HL-60 (cell line): ENCODE results near the gene MEF2C.
A peak's percentile ranks its signal among the peaks of the same experiment; 100 is the strongest.

Experiments
- DNase-seq, 2 experiments: peaks; one replicate each; pipeline ENCODE4 v3.0.0-alpha.2; 2010 to 2020; ENCODE audit warnings: low read depth in 1 of 2, low spot score in 1 of 2
- H3K27ac ChIP-seq: fragments of 250-450 bp; sonication (Bioruptor Pico); replicated peaks from 2 replicates; pipeline ENCODE4 v1.5.1; 2020; ENCODE audit warnings: mild to moderate bottlenecking, moderate library complexity
- H3K27me3 ChIP-seq: fragments of 250-450 bp; sonication (Bioruptor Pico); 2 replicates; pipeline ENCODE4 v1.5.1; 2021; ENCODE audit warnings: mild to moderate bottlenecking, moderate library complexity; ENCODE audit not compliant: insufficient read depth, poor library complexity, severe bottlenecking
- H3K4me3 ChIP-seq: replicated peaks from 2 replicates; pipeline ENCODE4 v1.5.1; 2011; ENCODE audit warnings: mild to moderate bottlenecking, control low read depth, low read length; ENCODE audit not compliant: insufficient read depth
- GABPA ChIP-seq: IDR thresholded peaks from 2 replicates; pipeline ENCODE4 v1.6.1; 2012; ENCODE audit warnings: low read depth
- POLR2AphosphoS5 ChIP-seq: IDR thresholded peaks from 2 replicates; pipeline ENCODE4 v1.6.1; 2012; ENCODE audit warnings: low read depth
- SPI1 ChIP-seq: IDR thresholded peaks from 2 replicates; pipeline ENCODE4 v1.6.1; 2012; ENCODE audit warnings: low read depth, mild to moderate bottlenecking, borderline replicate concordance
- TF ChIP-seq, protein P1 (sequence below): IDR thresholded peaks from 2 replicates; pipeline ENCODE4 v1.6.1; 2012; ENCODE audit warnings: low read depth; ENCODE audit not compliant: insufficient replicate concordance
- TF ChIP-seq, protein P2 (sequence below): IDR thresholded peaks from one replicate; pipeline ENCODE4 v1.5.1; 2011; ENCODE audit warnings: low read length, control low read depth, inconsistent platforms; ENCODE audit not compliant: insufficient read depth

The MEF2C gene

DNA sequence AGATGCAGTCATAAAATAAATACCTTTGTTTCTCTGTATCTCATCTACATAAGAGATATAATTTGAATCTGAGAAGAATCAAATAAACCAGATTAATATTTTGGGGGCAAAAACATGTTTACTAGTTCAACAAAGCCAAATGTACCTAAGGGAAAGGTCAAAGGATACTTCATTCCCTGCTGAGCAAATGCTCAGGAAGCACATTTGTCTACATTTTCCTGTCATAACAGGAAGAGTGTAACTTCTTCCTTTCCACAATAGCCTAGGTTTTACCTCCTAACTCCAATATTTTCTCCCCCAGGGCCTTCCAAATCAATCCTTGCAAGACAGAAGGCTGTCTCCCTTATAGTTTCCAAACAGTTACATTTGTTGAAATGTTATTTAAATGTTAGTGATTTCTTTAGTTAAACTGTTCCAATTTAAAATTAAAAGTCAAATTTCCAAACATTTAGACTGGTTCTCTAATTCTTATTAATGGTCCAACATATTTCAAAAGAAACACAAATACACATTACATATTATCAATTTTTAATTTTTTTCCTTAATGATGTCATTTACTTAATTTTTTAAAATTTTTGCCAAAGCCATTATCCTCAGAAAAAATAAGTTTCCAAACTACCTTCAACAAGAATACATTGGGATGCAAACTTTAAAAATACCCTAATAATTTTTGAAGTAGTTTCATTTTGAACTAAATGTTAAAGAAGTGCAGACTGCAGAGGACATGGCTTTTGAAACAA is 67.8 kb downstream of the MEF2C start:
- DNase-seq: no peak
- no peak overlapping the region for H3K4me3 ChIP-seq
- no peak overlapping the region for H3K27ac ChIP-seq
- TF ChIP-seq POLR2AphosphoS5: no peak
- no peaks in the 10 kb centered on the region for H3K27me3 ChIP-seq

DNA sequence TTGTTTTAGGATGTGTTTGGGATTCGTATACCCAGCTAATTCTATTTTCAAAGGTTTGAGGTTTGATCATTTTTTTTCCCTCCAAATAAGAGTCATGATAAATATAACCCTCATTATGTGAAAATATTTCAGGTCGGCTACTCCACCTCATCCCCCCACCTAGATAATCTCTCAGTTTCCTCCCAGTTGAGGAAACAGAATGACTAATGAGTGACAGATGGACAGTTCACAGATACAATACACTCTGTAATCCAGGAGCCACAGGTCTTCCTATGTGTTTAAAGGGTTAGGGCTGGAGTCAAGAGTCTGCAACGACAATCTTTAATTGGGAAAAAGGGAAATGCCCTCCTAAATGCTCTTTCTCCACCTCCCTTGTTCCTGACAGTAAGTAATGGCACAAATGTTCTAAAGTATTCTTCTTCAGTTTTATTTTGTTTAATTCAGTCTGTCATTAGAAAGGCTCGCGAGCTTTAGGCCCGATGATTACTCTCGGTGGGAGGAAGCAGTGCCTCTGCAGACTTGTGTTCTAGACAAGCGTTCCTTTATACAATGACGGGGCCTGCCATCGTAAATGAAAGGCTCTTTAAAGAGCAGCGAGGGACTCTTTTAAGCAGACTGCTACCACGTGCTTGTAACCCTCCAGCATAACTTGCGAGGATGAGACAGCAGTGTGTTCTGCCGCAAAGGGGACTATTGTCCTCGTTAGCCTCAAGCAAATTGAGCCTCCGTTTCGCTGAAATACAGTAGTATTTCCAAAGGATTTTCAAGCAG is 69.0 kb downstream of the MEF2C start:
- H3K27me3 ChIP-seq: no peaks in the 10 kb centered on the region
- H3K4me3 ChIP-seq: no peak overlapping the region
- TF ChIP-seq SPI1 (no peak), POLR2AphosphoS5 (no peak), GABPA (no peak)
- TF ChIP-seq, protein P1, sequence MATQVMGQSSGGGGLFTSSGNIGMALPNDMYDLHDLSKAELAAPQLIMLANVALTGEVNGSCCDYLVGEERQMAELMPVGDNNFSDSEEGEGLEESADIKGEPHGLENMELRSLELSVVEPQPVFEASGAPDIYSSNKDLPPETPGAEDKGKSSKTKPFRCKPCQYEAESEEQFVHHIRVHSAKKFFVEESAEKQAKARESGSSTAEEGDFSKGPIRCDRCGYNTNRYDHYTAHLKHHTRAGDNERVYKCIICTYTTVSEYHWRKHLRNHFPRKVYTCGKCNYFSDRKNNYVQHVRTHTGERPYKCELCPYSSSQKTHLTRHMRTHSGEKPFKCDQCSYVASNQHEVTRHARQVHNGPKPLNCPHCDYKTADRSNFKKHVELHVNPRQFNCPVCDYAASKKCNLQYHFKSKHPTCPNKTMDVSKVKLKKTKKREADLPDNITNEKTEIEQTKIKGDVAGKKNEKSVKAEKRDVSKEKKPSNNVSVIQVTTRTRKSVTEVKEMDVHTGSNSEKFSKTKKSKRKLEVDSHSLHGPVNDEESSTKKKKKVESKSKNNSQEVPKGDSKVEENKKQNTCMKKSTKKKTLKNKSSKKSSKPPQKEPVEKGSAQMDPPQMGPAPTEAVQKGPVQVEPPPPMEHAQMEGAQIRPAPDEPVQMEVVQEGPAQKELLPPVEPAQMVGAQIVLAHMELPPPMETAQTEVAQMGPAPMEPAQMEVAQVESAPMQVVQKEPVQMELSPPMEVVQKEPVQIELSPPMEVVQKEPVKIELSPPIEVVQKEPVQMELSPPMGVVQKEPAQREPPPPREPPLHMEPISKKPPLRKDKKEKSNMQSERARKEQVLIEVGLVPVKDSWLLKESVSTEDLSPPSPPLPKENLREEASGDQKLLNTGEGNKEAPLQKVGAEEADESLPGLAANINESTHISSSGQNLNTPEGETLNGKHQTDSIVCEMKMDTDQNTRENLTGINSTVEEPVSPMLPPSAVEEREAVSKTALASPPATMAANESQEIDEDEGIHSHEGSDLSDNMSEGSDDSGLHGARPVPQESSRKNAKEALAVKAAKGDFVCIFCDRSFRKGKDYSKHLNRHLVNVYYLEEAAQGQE: no peak
- TF ChIP-seq, protein P2, sequence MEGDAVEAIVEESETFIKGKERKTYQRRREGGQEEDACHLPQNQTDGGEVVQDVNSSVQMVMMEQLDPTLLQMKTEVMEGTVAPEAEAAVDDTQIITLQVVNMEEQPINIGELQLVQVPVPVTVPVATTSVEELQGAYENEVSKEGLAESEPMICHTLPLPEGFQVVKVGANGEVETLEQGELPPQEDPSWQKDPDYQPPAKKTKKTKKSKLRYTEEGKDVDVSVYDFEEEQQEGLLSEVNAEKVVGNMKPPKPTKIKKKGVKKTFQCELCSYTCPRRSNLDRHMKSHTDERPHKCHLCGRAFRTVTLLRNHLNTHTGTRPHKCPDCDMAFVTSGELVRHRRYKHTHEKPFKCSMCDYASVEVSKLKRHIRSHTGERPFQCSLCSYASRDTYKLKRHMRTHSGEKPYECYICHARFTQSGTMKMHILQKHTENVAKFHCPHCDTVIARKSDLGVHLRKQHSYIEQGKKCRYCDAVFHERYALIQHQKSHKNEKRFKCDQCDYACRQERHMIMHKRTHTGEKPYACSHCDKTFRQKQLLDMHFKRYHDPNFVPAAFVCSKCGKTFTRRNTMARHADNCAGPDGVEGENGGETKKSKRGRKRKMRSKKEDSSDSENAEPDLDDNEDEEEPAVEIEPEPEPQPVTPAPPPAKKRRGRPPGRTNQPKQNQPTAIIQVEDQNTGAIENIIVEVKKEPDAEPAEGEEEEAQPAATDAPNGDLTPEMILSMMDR: no peak
- no peak for DNase-seq
- H3K27ac ChIP-seq: no peak overlapping the region

DNA sequence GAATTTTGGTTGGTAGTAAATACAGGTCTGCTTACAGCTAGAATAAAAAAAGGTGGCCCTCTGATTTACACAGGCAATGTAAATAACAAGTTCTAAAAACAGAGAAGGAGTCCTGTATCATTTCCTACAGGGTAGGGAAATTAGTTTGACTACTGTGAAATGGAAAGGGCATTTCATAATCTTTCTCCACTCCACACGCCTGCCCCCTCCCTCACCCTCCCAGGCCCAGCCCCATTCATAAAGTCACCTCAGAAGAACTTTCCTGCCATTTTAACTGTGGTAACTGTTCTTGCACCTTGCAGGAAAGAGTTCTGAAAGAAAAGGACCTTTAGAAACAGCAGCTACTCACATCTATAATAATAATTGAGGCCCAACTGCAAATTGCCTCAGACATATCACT is 69.7 kb downstream of the MEF2C start:
- Histone ChIP-seq H3K4me3 (no peak overlapping the region), H3K27me3 (no peaks in the 10 kb centered on the region), H3K27ac (no peak overlapping the region)
- peak in 1 of 2 experiments; percentile 11 for DNase-seq
- TF ChIP-seq GABPA: no peak

DNA sequence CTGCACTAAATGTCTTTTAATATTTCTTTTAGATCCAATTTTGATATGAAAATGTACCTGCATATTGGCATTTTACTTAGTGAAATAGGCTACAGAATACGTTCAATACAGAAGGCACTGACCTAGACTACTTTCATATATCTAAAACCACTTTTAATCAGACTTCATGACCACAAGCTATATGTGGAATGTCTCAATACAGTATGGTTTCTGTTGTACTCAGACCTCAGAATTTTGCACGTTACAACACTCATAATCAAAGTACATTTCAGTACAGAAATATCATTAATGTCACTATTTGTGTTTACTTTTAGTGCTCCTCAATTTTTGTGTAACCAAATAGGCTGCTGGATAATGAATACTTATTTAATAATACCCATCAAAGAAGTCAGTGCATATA is 74.8 kb downstream of the MEF2C start:
- DNase-seq: no peak
- TF ChIP-seq SPI1: no peak
- TF ChIP-seq POLR2AphosphoS5: no peak
- TF ChIP-seq GABPA: no peak
- TF ChIP-seq, protein P2: no peak
- TF ChIP-seq, protein P1: no peak
- Histone ChIP-seq H3K27me3 (no peaks in the 10 kb centered on the region), H3K27ac (no peak overlapping the region), H3K4me3 (no peak overlapping the region)
